ENCODE measurements around the gene CFAP157.

CFAP157 gene

GRCh38 chr9:127706836-127707241, at the start of gene CFAP157:
Gene CFAP157 (plus strand): TSS chr9:127706988. CDS start chr9:127707032, 44 bp downstream.
- DNase-seq (ENCODE audit: low spot score), result no peak

DNA sequence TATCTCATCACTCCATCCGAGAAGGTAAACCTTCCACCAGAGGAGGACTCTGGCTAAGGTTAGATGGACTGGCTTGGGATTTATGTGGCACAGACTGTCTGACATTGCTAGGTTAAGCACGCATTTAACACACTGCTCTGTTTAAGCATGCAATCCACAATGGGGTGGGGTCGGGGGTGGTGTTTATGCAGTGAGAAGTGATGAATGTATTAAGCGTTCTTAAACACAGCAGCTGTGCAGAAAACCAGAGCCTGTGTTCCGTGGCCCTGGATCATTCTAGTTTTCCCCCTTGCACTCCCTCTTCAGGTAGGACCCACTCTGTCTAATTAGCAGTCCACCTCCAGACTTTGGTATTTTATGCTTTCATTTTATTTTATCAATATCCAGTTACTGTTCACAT, 48.4 kb upstream of the CFAP157 start:
- no peak for DNase-seq (ENCODE audit: low spot score)

DNA sequence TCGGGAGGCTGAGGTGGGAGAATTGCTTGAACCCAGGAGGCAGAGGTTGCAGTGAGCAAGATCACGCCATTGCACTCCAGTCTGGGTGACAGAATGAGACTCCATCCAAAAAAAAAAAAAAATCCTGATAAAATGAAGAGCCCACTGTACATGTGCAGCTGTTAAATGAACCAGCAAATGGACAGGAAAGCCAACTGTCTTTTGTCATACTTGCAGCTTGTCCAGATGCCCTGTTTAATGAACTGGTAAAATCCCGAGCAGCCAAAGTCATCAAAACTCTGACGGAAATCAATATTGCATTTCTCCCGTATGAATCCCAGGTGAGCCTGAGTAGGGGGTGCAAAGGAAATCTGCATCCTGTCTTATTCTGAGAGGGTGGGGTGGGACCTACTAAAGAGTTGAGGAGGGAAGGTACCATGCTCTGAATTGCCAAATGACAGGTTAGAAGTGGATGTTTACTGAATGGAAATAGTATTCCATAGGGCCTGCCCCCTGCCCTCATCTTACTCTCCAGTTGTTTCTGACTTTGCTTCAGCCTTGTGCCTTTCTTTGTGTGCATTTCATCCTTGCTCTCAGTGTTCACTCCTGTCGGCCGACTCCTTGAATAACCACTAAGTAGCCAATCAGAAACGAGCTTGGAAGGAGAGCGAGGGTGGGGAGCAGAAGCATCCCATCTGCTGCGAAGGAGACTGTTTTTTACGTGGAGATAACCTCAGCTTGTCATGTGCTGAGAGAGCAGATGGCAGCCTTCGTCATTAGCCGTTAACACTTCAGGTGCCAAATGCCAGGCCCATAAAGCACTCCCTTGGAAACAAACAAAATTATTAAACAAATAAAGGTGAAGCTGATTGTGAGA, 45.7 kb upstream of the CFAP157 start:
- no peak for DNase-seq (ENCODE audit: low spot score)

DNA sequence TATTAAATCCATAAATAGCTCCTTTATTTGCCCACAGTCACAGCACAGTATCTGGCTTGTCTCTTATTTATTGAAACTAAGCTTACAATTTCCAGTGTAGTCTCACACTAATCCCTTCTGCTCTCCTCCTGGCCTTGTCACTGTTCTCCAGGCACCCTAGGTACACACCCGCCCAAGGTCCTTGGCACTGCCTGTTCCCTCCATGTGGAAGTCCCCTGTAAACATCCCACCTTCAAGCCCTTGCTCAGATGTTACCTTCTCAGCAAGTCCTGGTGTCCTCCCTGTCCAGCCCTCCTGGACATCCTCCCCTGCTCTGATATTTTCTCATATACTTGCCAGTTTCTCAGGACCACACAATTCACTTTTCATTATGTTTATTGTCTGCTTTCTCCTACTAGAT, 44.2 kb upstream of the CFAP157 start:
- DNase-seq (ENCODE audit: low spot score), result no peak

DNA sequence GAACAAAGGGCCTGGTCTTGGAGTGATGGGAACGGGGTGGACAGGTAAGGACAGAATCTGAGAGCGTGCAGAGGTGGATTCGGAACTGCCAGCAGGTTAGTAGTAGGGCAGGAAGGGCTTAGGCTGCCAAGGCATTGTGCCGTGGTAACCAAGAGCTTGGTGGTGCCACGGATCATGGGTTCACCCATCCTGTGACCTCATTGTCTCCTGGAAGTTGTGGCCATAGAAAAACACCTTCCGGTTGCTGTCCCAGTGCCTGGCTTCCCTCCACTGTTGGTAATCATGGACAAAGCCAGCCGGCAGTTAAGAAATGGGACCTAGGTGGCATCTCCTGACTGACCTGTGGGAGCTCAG, 42.5 kb upstream of the CFAP157 start:
- DNase-seq (ENCODE audit: low spot score), result no peak

GRCh38 chr9:127664678-127665507, 41.9 kb upstream of the CFAP157 start:
- no peak for DNase-seq (ENCODE audit: low spot score)

- DNase-seq (ENCODE audit: low spot score), result no peak
Observed at GRCh38 chr9:127667127-127667844, 39.5 kb upstream of the CFAP157 start.

- DNase-seq (ENCODE audit: low spot score), result no peak
Observed at GRCh38 chr9:127667906-127668305, 38.9 kb upstream of the CFAP157 start.

DNA sequence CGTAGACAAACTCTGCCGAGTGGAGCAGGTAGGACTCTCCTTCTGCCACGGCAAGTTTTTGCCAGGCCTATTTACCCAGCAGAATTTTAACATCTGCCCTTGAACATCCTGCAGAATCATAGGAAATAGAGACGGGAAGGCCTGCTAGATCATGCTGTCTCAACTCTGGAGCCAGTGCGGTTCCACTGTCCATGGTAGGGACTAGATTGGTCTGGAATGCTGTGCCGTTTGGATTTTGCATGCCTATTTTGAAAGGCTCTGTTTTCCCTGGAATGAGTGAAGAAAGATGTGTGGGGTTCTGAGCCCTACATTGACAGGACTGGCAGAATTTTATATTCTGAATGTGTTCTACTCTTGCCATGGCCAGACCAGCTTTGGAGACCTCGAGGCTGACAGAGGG, 33.6 kb upstream of the CFAP157 start:
- no peak for DNase-seq (ENCODE audit: low spot score)

DNA sequence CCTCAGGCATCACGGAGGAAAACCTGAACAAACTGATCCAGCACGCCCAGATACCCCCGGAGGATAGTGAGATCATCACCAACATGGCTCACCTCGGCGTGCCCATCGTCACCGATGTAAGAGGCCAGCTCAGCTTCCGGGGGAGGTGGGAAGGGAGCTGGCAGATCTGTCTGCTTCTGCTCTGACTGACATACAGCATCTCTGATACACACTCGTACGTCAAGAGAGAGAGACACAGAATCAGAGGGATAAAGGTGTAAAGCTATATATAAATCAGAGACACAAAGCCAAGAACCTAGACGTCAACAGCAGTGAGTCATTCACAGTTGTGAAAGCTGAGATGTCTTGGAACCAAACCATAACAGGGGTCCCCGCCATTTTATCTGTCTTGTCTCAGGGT, 30.1 kb upstream of the CFAP157 start:
- DNase-seq (ENCODE audit: low spot score), result no peak

- no peak for DNase-seq (ENCODE audit: low spot score)
Observed at GRCh38 chr9:127679506-127679905, 27.3 kb upstream of the CFAP157 start.

- DNase-seq (ENCODE audit: low spot score), result no peak
Observed at GRCh38 chr9:127680226-127680625, 26.6 kb upstream of the CFAP157 start.

DNA sequence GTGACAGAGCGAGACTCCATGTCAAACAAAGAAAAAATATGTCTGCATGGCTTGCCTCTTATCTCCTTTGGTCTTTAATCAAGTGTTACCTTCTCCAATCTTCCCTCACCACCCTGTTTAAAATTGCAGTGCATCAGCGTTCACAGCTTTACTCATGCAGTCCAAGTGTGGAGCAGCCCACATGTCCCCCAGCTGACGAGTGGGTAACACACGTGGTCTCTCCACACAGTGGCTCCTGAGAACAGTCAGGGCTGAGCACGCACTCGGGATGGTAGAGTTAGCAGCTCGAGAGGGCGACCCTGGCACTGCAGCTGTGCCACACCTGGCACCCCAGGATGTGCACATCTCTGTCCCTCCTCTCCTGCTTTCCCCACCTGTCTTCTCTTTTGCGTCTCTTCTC, 25.9 kb upstream of the CFAP157 start:
- no peak for DNase-seq (ENCODE audit: low spot score)

- no peak for DNase-seq (ENCODE audit: low spot score)
Observed at GRCh38 chr9:127682351-127683136, 24.2 kb upstream of the CFAP157 start.

- DNase-seq (ENCODE audit: low spot score), result no peak
Observed at GRCh38 chr9:127683723-127684122, 23.1 kb upstream of the CFAP157 start.

- no peak for DNase-seq (ENCODE audit: low spot score)
Observed at GRCh38 chr9:127684576-127684975, 22.2 kb upstream of the CFAP157 start.

DNA sequence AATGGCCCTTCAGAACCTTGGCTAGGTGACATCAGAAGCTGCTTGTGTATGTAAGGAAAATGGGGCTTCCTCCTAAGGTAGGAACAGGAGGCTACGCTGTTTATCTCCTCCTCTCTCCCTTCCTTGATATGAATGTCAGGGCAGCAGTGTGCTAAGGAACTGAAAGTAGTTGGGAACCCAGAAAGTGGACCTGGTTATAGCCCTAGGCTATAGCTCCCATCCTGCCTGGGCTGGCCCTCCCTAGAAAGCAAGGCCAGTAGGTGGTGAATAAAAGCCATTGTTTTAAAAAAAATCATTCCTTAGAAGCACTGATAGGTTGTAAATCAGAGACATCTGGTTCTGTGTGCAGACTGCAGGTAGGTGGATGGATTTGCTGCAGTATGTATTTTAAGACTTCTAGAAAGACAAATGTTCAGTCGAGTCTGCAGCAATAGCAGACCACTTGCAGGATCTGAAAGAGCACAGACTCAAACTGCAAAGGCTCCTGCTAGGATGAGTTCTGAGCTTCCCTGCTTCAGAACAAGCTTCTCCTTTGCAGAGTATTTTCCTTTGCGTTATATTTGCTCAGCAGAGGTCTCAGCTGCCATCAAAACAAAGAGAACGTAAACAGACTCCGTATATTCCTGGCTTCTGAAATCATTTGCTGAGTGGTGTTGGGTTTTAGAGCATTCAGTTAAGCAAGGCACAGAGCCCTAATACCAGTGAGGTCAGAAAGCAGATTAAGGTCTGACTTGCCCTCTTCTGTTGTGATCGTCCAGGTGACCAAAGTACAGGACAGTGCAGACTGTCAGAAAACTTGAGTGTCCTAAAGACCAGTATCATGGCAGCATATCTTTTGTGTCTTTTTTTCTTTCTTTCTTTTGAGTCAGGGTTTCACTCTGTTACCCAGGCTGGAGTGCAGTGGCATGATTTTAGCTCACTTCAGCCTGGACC, 20.1 kb upstream of the CFAP157 start:
- DNase-seq (ENCODE audit: low spot score), result no peak

- DNase-seq (ENCODE audit: low spot score), result no peak
Observed at GRCh38 chr9:127689329-127690000, 17.3 kb upstream of the CFAP157 start.

DNA sequence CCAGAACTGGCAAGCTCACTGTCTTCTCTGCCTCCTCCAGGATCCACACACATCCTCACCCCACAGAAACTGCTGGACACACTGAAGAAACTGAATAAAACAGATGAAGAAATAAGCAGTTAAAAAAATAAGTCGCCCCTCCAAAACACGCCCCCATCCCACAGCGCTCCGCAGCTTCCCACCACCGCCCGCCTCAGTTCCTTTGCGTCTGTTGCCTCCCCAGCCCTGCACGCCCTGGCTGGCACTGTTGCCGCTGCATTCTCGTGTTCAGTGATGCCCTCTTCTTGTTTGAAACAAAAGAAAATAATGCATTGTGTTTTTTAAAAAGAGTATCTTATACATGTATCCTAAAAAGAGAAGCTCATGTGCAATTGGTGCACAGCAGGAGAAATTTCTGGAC, 16.1 kb upstream of the CFAP157 start:
- DNase-seq (ENCODE audit: low spot score), result no peak

DNA sequence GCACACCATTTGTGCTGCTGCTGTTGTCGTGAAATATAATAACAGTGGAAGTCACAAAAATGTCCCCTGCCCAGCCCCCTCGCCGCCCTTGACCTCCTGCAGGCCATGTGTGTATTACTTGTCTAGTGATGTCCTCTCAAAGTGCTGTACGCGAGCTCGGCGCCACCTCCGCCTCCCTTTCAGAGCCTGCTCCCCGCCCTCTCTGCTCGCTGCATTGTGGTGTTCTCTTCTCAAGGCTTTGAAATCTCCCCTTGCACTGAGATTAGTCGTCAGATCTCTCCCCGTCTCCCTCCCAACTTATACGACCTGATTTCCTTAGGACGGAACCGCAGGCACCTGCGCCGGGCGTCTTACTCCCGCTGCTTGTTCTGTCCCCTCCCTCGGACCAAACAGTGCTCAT, 14.7 kb upstream of the CFAP157 start:
- no peak for DNase-seq (ENCODE audit: low spot score)

Data from COLO829 (cell line).